IPS-NIHi7 (cell line): ENCODE measurements around the gene GPRIN2.
"Not testable (repeated sequence)": the region's sequence is repeated elsewhere in the genome, so short reads cannot be mapped to it uniquely, and the experiment has no call there.

Experiments
- DNase-seq: peaks from one replicate; pipeline ENCODE4 v3.0.0; 2012; ENCODE audit warnings: mixed read lengths; ENCODE audit errors: extremely low spot score

The GPRIN2 gene

DNA sequence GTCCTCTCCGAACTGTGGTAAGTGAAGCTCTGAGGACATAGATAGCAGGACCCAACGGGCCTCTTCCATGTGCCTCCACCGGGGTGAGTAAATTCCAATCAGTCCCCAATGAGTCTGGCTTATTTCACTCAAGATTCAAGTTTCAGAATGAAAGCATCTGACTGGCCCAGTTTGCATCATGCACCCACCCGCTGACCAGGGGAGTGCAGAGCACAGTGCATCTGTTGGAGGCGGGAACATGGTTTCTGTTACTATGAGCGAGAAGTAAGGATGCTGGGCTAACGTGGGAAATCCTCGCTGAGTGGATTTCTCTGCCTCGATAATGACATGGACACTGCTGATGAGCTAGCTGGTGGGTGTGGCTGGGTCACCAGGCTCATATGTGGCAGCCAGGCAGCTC, 10.7 kb upstream of the GPRIN2 start:
- not testable (repeated sequence) for DNase-seq

DNA sequence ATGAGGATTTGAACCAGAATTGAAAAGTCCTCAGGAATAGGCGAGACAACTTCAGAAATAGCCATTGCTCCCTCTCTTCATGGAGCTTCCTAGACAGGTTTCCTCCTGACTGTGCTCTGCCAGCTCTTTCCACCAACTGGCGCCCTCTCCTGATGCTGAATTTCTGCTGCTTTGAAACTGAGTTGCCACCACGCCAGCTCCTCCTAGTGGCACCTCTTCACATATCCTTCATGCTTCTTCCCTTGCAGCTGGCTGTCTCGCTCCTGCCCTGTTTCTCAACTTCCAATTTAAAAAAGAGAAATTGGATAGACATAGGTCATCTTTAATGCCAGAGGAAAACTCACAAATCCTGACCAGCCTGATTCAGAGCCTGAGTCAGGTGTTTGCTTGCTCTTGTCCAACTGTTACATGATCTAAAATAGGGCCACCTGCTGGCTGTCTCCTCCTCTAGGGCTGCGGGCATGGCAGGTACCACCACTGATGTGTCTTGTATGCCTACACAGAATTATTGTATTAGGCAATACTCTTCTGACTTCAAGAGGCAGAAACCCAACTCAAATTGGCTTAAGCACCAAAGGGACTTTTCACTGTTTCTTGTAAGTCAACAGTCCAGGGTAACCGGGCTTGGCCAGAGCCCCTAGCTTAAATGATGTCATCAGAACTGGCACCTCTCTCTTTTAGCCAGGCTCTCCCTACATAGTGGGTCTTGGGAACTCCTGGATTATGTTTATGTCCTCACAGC, 9.3 kb upstream of the GPRIN2 start:
- not testable (repeated sequence) for DNase-seq

DNA sequence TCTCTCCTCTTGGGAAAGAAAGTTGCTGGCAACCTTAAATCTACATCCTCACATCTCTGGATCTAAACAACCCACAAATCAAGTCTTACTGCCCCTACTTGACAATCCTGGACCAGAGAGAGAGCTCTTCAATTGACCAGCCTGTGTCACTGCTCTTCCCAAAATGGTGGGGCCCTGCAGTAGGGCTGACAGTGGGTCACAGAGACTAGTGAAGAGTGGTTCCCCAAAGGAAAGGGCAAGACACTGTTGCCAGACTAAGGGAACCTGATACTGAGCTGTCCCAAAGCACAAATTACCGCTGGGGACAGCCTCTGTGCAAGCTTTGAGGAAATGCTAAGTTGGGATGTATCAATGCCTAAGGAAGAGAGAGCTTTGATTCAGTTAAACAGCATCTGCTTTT, 4.5 kb upstream of the GPRIN2 start:
- DNase-seq: no peak

DNA sequence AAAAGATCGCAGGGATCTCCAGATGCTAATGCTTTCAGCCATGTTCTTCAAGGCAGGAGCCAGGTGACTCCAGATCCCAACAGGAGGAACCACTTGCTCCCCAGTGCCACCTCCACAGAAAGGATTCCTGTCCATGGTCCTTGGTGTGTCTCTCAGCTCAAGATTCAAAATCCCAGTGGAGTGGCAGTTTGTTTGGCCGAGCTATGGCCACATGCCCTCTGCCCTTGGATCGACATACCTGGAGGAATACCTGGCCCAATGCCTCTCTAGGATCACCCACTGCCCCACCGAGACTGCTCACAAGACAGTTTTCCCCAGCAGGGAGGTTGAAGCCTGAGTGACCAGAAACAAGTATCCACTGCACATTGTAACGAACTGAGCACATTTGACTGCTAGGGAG, 3.9 kb upstream of the GPRIN2 start:
- no peak for DNase-seq

DNA sequence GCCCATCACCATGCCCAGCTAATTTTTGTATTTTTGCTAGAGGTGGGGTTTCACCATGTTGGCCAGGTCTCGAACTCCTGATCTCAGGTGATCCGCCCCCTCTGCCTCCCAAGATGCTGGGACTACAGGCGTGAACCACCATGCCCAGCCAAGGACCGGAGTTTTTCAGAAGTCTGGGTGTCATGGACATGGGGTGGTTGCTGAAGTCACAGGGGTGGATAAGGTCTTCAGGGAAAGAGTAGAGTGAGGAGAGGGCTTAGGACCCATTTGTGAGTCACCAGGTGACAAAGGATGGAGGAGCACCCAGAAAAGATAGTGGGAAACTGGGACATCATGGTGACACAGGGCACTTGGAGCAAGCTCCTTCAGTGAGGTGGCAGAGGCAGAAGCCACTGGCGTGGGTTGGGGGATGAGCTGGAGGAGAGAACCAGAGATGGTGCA, 2.8 kb upstream of the GPRIN2 start:
- DNase-seq: no peak

DNA sequence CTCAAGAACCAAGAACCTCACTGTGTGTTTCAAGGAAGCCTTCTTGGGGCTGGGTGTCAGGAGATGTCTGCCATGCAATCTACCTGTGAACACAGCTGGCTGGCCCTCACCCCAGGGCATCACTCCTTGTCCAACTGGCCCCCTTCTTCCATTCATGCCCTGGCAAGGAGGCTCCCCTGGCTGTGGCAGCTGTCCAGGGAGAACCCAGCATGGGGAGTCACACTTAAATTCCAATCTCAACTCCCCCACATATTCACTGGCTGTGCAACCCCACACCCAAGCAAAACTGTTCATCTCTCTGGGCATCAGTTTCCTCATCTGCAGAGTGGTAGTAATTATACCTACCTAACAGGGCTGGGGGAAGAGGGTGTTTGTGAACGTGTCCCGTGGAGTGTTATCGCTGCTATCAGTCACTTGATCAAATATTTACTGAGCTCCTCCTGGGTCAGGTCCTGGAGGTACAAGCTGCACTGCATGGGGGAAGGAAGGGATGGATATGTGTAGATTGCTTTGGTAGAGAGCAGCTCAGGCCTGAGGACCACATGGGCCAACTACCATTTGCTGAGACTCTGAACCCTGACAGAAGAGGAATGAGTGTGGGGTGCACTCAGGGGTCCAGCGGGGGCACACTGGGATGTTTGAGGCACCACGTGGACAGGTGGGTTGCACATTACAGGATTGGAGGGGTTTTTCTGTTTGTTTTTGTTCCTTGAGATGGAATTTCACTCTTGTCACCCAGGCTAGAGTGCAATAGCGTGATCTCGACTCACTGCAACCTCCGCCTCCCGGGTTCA, 2.1 kb upstream of the GPRIN2 start:
- DNase-seq: no peak

DNA sequence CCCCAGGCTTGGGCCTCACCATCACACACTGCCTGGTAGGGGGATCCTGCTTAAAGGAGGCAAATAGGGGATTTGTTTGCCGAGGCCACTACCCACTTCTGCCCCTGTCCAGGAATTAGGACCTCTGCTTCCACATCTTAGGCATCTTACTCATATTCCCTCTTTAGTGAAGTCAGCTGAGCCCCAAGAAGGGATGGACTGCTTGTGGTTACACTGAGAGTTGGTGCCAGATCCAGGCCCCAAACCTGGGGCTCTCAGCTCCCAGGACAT, 1.6 kb upstream of the GPRIN2 start:
- DNase-seq: no peak

DNA sequence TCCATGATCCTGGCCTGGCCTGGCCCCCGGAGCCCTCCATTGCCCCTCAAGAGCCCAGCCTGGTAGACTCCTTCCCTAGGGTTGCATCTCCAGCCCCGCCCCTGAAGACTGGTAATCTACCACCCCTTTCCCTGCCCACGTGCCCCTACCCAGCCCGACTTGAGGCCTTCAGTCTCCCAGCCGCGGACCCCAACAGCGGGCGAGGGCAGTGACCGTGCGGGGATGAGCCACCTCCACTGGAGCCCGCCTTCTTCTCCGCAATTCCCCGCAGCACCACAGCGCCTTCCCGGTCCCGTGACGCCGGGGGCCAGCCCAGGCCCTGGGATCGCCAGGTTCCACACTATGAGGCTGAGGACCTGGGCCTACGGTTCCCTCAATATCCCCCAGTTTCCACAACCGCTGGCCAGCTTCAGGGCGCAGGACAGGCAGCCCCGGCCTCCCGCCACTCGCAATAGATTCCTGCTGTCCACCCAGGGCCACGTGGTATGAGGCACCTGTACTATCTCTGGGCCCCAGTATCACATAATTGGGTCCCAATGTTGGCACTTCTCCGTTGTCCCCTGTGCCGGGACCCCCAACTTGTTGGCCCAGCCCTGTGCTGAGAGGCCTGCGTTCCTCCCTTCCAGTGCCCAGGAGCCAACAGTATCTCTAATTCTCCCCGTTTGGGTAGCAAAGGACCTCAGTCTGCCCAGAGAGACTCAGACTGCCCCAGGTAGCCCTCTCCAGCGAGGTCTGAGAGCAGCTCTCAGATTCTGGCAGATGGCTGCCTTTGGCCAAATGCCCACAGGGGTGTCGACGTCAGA, 1.1 kb upstream of the GPRIN2 start:
- no peak for DNase-seq

DNA sequence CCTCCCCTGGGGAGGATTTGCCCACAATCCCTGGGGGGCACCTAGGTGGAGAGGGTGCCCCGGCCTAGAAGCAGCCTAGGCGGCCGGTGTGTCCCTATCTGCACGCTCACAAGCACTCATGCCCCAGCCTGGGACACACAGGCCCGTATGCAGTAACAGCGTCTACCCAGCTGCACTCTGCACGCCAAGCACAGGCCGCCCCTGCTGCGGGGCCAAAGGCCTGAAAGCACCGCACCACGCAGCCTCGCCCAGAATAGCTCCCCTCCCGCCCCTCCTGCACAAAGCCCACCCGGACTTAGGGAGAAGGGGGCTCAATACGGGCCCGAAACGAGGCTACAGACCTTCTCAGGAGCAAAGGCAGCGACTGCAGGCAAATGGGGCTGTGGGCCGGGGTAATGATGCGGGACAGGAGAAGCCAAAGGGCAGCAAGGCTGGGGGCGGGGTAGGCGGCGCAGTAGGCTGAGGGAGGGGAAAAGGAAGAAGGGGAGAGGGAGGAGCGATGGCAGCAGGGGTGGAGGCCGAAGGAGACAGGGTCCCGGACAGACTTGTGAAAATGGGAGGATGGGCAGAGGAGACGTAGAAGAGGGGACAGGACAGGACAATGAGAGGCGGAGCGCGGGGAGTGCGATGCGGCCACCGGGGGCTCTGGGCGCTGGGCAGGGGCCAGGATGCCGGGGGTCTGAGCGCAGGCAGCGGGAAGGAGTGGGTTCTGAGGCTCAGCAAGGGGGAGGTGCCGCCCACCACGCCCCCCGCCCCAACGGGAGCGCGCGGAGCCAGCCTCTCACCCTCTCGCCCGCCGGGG, 544 bp downstream of the GPRIN2 start:
- DNase-seq: peak; percentile 87

DNA sequence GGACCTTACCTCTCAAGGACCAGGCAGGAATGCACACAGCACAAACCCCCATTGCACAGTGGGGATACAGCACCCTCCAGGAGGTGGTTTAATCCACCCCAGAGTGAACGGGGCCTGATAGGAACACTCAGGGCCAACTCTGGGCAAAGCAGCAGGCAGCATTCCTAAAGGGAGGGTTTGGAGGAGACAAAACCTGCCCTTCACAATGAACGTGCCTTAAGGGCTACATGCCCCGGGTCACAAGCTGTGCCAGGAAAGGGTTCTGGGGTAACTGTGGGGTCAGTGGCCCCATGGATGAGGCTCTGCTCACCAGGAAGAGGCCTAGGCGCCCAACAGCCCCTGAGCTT, 1.1 kb downstream of the GPRIN2 start:
- no peak for DNase-seq

DNA sequence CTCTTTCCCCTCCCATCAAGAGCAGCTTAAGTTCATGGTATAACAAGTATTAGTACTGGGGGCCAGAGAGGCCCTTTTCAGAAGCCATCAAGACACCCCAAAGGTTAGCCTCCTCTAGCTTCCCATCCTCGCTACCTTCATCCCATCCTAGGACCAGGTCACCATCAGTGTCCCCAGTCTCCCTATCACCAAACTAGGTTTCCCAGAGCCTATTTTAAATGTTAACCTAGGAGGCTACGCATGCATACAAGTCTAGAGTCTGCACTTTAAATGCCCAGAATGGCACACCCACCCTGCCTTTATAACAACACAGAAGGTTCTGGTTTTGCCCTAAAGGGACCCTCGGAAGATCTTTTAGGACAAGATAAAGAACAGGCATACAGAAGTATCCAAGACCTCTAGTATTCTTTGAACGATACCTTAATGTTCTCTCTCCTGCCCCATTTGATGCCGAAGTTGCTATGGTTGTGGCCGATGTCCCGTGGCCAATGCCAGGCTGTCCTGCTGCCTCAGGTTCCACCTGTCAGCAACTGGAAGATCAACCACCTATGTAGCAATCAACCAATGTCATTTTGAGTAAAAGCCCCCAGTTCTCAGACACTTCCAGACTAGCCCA, 2.2 kb downstream of the GPRIN2 start:
- DNase-seq: no peak

DNA sequence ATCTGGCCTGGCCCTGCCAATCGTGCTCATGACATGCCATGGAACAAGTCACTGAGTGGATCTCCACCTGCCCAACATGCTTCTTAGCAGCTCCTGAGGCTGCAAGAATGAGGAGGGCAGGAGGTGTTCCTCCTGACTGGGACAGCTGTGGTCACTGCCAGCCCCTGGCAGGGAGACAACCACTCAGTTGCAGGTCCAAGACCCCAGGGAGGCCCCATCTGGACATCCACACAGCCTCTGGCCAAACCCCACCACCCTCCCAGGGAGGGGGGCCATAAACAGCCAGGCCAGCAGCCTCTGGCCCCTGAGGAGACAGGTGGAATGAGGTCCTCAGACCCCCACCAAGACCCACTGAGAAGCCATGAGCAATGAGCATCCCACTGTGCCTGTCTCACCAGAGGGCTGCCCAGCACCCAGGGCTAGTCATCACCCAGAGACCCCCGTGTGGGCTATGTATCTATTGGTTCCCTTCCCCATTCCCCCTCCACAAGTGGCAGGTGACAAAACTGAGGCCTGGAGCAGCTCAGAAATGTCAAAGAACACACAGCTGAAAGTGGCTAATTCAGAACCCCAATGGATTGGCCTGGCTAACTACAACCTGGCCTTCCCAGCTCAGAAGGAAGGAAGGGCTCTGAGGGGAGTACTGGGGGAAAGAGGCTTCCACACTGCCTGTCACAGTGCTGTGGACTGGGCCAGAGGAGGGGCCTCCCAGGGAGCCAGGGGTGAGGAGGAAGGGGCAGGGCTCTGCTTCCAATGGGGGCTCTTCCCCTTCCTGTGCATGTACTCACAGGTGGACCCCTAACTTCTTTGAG, 3.0 kb downstream of the GPRIN2 start:
- DNase-seq: no peak

DNA sequence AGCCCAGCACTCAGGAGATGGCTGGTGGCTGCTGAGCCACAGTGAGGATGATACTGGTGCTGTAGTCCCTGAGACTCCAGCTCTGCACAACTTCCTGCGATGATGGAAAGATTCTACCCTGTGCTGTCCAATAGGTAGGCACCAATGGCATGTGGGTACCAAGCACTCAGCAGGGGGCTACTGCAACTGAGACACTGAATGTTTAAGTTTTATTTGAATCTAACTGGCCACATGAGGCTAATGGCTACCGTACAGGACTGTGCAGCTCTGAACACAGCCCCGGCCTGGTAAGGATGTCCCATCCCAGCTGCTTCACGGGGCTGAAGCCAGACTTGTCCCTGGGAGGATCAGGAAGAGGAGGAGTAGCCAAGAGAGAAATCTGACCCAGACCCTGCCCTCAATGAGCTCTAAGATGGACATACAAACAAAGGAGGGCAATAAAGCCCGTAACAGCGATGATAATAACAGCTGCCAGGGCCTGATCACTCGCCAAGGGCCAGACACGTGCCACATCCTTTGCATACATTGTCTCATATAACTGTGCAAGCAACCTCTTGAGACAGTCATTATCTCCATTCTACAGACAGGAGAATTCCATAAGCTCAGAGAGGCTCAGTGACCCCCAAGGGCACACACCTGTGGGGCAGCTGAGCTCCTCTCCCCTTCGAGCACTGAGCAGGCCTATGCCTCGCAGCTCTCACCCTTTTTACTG, 3.8 kb downstream of the GPRIN2 start:
- DNase-seq: no peak

DNA sequence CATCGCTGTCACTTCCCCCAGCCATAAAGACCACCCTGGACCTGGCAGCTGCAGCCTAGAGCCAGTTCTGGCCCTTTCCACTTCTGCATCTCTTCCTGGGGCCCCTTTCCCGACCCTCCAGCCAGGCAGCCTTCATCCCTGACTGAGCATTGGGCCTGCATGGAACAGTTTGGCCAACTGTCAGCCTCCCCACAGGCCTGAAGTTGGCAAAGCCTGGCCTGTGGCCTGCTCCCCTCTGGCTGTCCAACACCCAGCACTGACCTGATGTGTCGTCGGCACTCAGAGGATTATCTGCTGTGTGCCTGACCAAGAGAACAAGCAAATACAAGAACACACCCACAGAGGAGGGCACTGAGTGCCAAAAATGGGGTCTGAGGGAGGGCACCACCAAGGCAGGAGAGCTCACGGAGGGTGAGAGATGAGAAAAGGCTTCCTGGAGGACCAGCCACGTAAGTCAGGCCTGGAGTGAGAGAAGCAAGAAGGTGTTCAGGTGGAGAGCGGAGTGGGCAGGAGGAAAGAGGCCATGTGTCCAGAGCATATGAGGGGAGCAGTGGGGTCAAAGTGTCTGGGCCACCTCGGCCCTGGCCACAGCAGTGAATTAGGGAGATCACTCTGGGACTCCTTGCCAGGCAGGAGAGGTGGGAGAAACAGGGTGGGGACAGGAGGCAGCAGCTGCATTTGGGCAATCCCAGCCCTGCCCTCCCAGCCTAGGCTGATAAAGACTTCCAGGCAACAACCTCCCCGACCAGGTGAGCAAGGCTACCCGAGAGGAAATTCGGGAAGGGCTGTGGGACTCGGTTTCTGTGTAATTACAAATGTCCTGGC, 4.5 kb downstream of the GPRIN2 start:
- DNase-seq: no peak

DNA sequence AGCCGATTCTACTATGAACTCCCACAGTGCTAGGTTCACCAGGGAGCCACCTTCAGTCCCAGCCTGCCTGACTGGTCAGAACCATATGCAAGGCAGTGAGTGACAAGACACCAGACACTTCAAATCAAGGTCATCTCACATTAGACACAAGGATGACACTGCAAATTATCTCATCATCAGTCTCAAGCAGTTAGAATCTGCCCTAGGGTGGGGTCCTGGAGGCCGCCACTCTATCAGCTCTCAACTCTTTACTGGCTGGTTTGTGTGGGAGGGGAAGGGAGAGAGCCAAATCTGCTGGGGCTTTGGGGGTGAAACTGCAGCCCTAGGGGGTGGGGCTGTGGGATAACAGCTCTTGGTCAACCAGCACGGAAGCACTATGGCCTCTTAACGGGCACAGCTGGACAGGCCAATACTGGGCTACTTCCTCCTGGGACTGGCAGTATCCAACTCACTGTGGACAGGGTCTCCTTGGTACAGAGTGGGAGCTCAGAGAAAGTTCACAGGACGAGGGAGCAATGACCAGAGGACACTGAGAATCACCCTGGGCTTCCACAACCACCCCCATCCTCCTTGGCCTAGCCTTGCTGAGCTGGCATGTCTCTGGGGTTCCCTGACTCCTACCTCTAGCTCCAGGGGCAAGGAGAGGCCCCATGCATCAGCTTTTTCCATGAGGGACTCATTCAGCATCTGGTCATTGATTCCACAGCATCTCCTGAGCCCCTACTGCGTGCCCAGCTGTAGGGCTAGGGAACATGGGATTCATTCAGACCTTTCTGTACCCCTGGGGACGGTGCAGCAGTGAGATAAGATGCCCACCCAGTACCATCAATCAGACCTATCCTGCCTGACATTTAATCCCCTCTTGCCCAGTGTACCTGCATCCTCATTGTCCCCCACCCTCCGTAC, 5.4 kb downstream of the GPRIN2 start:
- no peak for DNase-seq

DNA sequence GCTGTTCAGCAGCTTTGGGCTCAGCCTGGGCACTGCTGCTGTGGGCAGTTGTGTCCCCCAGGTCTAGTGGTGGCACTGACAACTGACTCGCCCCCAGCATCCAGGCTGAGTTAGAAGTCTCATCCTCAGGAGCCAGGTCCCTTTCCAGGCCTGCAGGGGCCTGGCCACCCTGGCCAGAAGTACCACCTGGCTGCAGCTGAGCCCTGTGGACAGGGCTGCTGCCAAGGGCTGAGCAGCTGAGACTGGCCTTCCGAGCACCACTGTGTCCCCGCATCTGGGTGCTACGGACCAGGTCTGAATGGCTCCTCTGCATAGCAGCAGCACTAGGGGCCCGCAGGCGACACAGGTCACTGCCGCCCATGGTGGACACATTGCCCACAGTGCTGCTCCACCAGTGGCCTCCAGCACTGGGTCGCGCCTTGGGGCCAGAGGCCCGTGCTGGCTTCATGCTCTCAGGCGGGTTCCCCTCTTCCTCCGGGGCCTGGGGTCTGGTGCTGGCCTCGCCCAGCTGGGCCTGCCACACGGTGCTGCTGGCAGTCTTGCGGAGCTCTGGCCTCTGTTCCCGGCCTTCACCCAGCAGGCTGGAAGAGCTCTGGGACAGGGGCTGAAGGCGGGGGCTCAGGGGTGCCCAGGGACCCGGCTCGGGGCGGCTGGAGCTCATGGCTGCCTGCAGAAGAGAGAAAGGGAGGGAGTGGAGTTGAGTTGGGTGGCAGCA, 6.2 kb downstream of the GPRIN2 start:
- no peak for DNase-seq
